Measurements from ENCODE around the gene GFRA4. TPM values are rescaled to one million over a fixed set of nuclear protein-coding genes. Genes with fewer than 3 reads are reported as not detected.

Gene GFRA4
- total RNA-seq, 1 experiment from 2014 or later = not detected

GRCh38 chr20:3651204-3651962 lies 11.8 kb downstream of the GFRA4 start:
- Histone ChIP-seq H3K36me3 (ENCODE audit: low read depth, low read length) (no peaks in the 10 kb centered on the region; the same call in 1 of the 2 replicates), H3K9me2 (replicated peaks; ENCODE audit: low read length) (no peaks in the 10 kb centered on the region), H2AFZ (ENCODE audit: low read length) (no peak overlapping the region), H3F3A (ENCODE audit: low read length, unreplicated experiment) (no peaks in the 10 kb centered on the region), H3K79me2 (ENCODE audit: low read length) (no peaks in the 10 kb centered on the region), H3K27ac (ENCODE audit: low read length) (no peak overlapping the region), H3K4me1 (ENCODE audit: insufficient read depth, low read length) (peaks cover 10% of the 10 kb centered on the region), H3K27me3 (ENCODE audit: low read length) (no peaks in the 10 kb centered on the region), H3K9ac (ENCODE audit: low read length) (no peak overlapping the region), H3K9me3 (ENCODE audit: low read length) (no peaks in the 10 kb centered on the region), H3K4me3 (ENCODE audit: low read length) (no peak overlapping the region), H3K4me2 (ENCODE audit: low read length) (no peak overlapping the region), H4K20me1 (ENCODE audit: low read length) (no peaks in the 10 kb centered on the region)
- TF ChIP-seq EZH2phosphoT487 (IDR thresholded peaks at IDR 0.05; ENCODE audit: borderline replicate concordance, low read length) = no peak
- no peak for TF ChIP-seq CTCF (conservative IDR thresholded peaks at IDR 0.05; ENCODE audit: low read depth, low read length)
- TF ChIP-seq EZH2 (IDR thresholded peaks at IDR 0.05; ENCODE audit: low read length, unreplicated experiment) = no peak
- CTCF ChIA-PET = no interaction called here
- intact Hi-C loops (cut with micrococcal nuclease) = no loop called here
- no peak for DNase-seq
- POLR2A ChIA-PET (ENCODE audit: unreplicated experiment) = no interaction called here
- BruUV-seq (replicated peaks) = no TSS peak
- ATAC-seq = no peak

GRCh38 chr20:3648951-3649350 lies 14.2 kb downstream of the GFRA4 start:
- ChIA-PET POLR2A (ENCODE audit: unreplicated experiment) (no interaction called here), CTCF (no interaction called here)
- no peaks in the 10 kb centered on the region for H3K27me3 ChIP-seq (ENCODE audit: low read length)
- TF ChIP-seq EZH2phosphoT487 (IDR thresholded peaks at IDR 0.05; ENCODE audit: borderline replicate concordance, low read length) = no peak
- TF ChIP-seq CTCF (conservative IDR thresholded peaks at IDR 0.05; ENCODE audit: low read depth, low read length) = no peak
- TF ChIP-seq EZH2 (IDR thresholded peaks at IDR 0.05; ENCODE audit: low read length, unreplicated experiment) = no peak
- no peak for ATAC-seq
- no peaks in the 10 kb centered on the region for H3K9me3 ChIP-seq (ENCODE audit: low read length)
- BruUV-seq (replicated peaks) = no TSS peak
- H3K4me2 ChIP-seq (ENCODE audit: low read length) = no peak overlapping the region
- no peaks in the 10 kb centered on the region for H3K79me2 ChIP-seq (ENCODE audit: low read length)
- H3K4me3 ChIP-seq (ENCODE audit: low read length) = no peak overlapping the region
- H2AFZ ChIP-seq (ENCODE audit: low read length) = no peak overlapping the region
- H3K9ac ChIP-seq (ENCODE audit: low read length) = no peak overlapping the region
- DNase-seq = no peak
- H3F3A ChIP-seq (ENCODE audit: low read length, unreplicated experiment) = no peaks in the 10 kb centered on the region
- intact Hi-C loops (cut with micrococcal nuclease) = no loop called here
- H3K4me1 ChIP-seq (ENCODE audit: insufficient read depth, low read length) = peaks cover 23% of the 10 kb centered on the region
- H3K27ac ChIP-seq (ENCODE audit: low read length) = no peak overlapping the region
- H3K36me3 ChIP-seq (ENCODE audit: low read depth, low read length) = no peaks in the 10 kb centered on the region; the same call in 1 of the 2 replicates
- H3K9me2 ChIP-seq (replicated peaks; ENCODE audit: low read length) = no peaks in the 10 kb centered on the region
- H4K20me1 ChIP-seq (ENCODE audit: low read length) = no peaks in the 10 kb centered on the region

GRCh38 chr20:3647473-3647872 lies 15.7 kb downstream of the GFRA4 start:
- no peaks in the 10 kb centered on the region for H3K79me2 ChIP-seq (ENCODE audit: low read length)
- ChIA-PET POLR2A (ENCODE audit: unreplicated experiment) (no interaction called here), CTCF (no interaction called here)
- H3K36me3 ChIP-seq (ENCODE audit: low read depth, low read length) = no peaks in the 10 kb centered on the region; the same call in 1 of the 2 replicates
- no peaks in the 10 kb centered on the region for H3K27me3 ChIP-seq (ENCODE audit: low read length)
- TF ChIP-seq EZH2 (IDR thresholded peaks at IDR 0.05; ENCODE audit: low read length, unreplicated experiment) (no peak), EZH2phosphoT487 (IDR thresholded peaks at IDR 0.05; ENCODE audit: borderline replicate concordance, low read length) (no peak), CTCF (conservative IDR thresholded peaks at IDR 0.05; ENCODE audit: low read depth, low read length) (no peak)
- DNase-seq (no peak), ATAC-seq (no peak)
- no peaks in the 10 kb centered on the region for H3F3A ChIP-seq (ENCODE audit: low read length, unreplicated experiment)
- no peak overlapping the region for H3K9ac ChIP-seq (ENCODE audit: low read length)
- no peak overlapping the region for H3K4me3 ChIP-seq (ENCODE audit: low read length)
- H3K4me2 ChIP-seq (ENCODE audit: low read length) = no peak overlapping the region
- intact Hi-C loops (cut with micrococcal nuclease) = no loop called here
- no peak overlapping the region for H3K27ac ChIP-seq (ENCODE audit: low read length)
- H3K9me2 ChIP-seq (replicated peaks; ENCODE audit: low read length) = no peaks in the 10 kb centered on the region
- H2AFZ ChIP-seq (ENCODE audit: low read length) = no peak overlapping the region
- no peaks in the 10 kb centered on the region for H3K9me3 ChIP-seq (ENCODE audit: low read length)
- peaks cover 23% of the 10 kb centered on the region for H3K4me1 ChIP-seq (ENCODE audit: insufficient read depth, low read length)
- no peaks in the 10 kb centered on the region for H4K20me1 ChIP-seq (ENCODE audit: low read length)
- no TSS peak for BruUV-seq (replicated peaks)
